GM12878 (cell line): ENCODE data around the gene REV3L. TPM values are rescaled to one million over a fixed set of nuclear protein-coding genes. Genes with fewer than 3 reads are reported as not detected.

ENCODE experiments used
- ASH2L ChIP-seq: fragments of 300-600, 200-600 bp; sonication (generic); IDR thresholded peaks from 2 replicates; pipeline ENCODE4 v1.6.1; 2017; ENCODE audit warnings: low read depth, mild to moderate bottlenecking, borderline replicate concordance
- BACH1 ChIP-seq: fragments of 450-650 bp; IDR thresholded peaks from 2 replicates; pipeline ENCODE4 v1.6.1; 2017; ENCODE audit warnings: mild to moderate bottlenecking, borderline replicate concordance
- BCL11A ChIP-seq: IDR thresholded peaks from 2 replicates; pipeline ENCODE4 v1.6.1; 2011; ENCODE audit warnings: low read depth, low read length
- BHLHE40 ChIP-seq, 2 experiments: fragments of 450-650 bp in 1 of 2; IDR thresholded peaks; 2 replicates each; pipeline ENCODE4 v1.6.1; 2011 to 2017; ENCODE audit warnings: low read depth in 2 of 2, borderline replicate concordance in 1 of 2, improper control_type of control experiment in 1 of 2, low read length in 1 of 2, mild to moderate bottlenecking in 1 of 2
- BMI1 ChIP-seq: fragments of 450-650 bp; IDR thresholded peaks from 2 replicates; pipeline ENCODE4 v1.6.1; 2016; ENCODE audit warnings: mild to moderate bottlenecking, moderate library complexity, borderline replicate concordance
- DPF2 ChIP-seq: fragments of 450-650 bp; IDR thresholded peaks from 2 replicates; pipeline ENCODE4 v1.6.1; 2017; ENCODE audit warnings: mild to moderate bottlenecking
- EZH2 ChIP-seq: IDR thresholded peaks from 2 replicates; pipeline ENCODE4 v1.6.1; 2012; ENCODE audit warnings: low read depth, mild to moderate bottlenecking, control low read depth, inconsistent platforms, low read length, borderline replicate concordance; ENCODE audit not compliant: control insufficient read depth
- KAT2A ChIP-seq: conservative IDR thresholded peaks from 2 replicates; pipeline ENCODE4 v1.6.1; 2011; ENCODE audit warnings: low read depth, low read length; ENCODE audit not compliant: control insufficient read depth
- NBN ChIP-seq: fragments of 450-650 bp; IDR thresholded peaks from 2 replicates; pipeline ENCODE4 v1.6.1; 2016
- NR2C2 ChIP-seq: IDR thresholded peaks from 2 replicates; pipeline ENCODE4 v1.6.1; 2011; ENCODE audit warnings: borderline replicate concordance, low read depth; ENCODE audit not compliant: control insufficient read depth, insufficient read length
- PML ChIP-seq: IDR thresholded peaks from 2 replicates; pipeline ENCODE4 v1.6.1; 2012; ENCODE audit warnings: low read length, inconsistent platforms
- POLR2AphosphoS2 ChIP-seq: IDR thresholded peaks from 2 replicates; pipeline ENCODE4 v1.6.1; 2011; ENCODE audit warnings: low read depth, mild to moderate bottlenecking, low read length, improper control_type of control experiment, moderate library complexity
- POLR2AphosphoS5 ChIP-seq: IDR thresholded peaks from 2 replicates; pipeline ENCODE4 v1.6.1; 2011; ENCODE audit warnings: mild to moderate bottlenecking, low read length, inconsistent platforms
- RB1 ChIP-seq: fragments of 450-650 bp; formaldehyde crosslinking; IDR thresholded peaks from 2 replicates; pipeline ENCODE4 v1.6.1; 2017; ENCODE audit warnings: mild to moderate bottlenecking, borderline replicate concordance
- SMAD5 ChIP-seq: IDR thresholded peaks from 2 replicates; pipeline ENCODE4 v1.6.1; 2016; ENCODE audit warnings: antibody characterized with exemption, low read depth
- polyA plus RNA-seq, 11 experiments: library from polyadenylated mRNA; depleted of rRNA in 4 of 11; unstranded in 6 of 11; stranded (reverse) in 5 of 11; fragments of >200 nt; fragmentation: Nextera tagmentation in 4 of 11; fragmentation: Illumina TruSeq in 1 of 11; extraction: Ambion mirVana in 4 of 11; extraction: Trizol in 1 of 11; gene quantifications; 1 replicate in 1 of 11; 2 replicates in 10 of 11; pipeline versions ENCODE4 v1.2.1 to v1.2.3, GENCODE V29; 2011 to 2016; ENCODE audit warnings: inconsistent platforms in 2 of 11, missing spikeins in 2 of 11, low read depth in 1 of 11
- total RNA-seq, 4 experiments: library from RNA; depleted of rRNA in 3 of 4; stranded (reverse); fragments of >200 nt in 3 of 4; fragmentation: Illumina TruSeq in 1 of 4; extraction: Trizol in 1 of 4; gene quantifications; 2 replicates each; pipeline versions ENCODE4 v1.2.1 to v1.2.3, GENCODE V29; 2013 to 2021
- TF ChIP-seq, protein P1 (sequence below): fragments of 450-650 bp; formaldehyde crosslinking; IDR thresholded peaks from 2 replicates; pipeline ENCODE4 v1.4.0; 2022; ENCODE audit warnings: mild to moderate bottlenecking, moderate library complexity
- TF ChIP-seq, protein P2 (sequence below): IDR thresholded peaks from 2 replicates; pipeline ENCODE4 v1.6.1; 2011; ENCODE audit warnings: low read depth, mild to moderate bottlenecking, low read length, moderate library complexity, borderline replicate concordance; ENCODE audit errors: extremely low read depth
- TF ChIP-seq, protein P3 (sequence below): IDR thresholded peaks from 2 replicates; pipeline ENCODE4 v1.6.1; 2011; ENCODE audit warnings: mild to moderate bottlenecking, low read depth, low read length, moderate library complexity; ENCODE audit not compliant: insufficient replicate concordance
- TF ChIP-seq, protein P4 (sequence below): fragments of 150-350 bp; IDR thresholded peaks from 2 replicates; pipeline ENCODE4 v1.6.1; 2016; ENCODE audit warnings: low read depth, low read length
- TF ChIP-seq, protein P5 (sequence below): IDR thresholded peaks from 2 replicates; pipeline ENCODE4 v1.6.1; 2012; ENCODE audit warnings: low read length, inconsistent platforms
- TF ChIP-seq, protein P6 (sequence below): IDR thresholded peaks from 2 replicates; pipeline ENCODE4 v1.6.1; 2012; ENCODE audit warnings: low read depth, low read length, improper control_type of control experiment

Gene REV3L
- total and polyA plus RNA-seq, 10 of the 15 experiments (the other 5 are each of a cell fraction or from before 2014, with no cell fraction given): 7.6 to 33.6 (median 21.5) TPM

DNA sequence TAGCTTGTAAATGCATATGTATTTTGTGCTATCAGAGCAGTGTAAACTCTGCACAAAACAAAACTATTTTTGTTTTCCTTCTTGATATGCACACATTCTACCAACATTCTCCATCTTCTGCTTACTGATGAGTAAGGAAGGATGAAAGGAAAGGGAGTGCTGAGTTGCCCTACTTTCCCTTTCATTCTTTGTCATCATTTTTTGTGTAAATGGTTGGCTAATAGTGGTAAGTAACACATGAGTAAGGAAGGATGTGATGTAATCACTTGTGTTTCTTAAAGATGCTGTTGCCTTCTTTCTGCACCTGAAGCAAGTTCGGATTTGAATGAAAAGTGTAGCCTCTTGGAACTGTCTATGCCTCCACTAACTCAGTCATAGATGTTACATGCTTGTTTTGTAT lies 4.6 kb upstream of the REV3L start (continued):
- TF ChIP-seq, protein P1, sequence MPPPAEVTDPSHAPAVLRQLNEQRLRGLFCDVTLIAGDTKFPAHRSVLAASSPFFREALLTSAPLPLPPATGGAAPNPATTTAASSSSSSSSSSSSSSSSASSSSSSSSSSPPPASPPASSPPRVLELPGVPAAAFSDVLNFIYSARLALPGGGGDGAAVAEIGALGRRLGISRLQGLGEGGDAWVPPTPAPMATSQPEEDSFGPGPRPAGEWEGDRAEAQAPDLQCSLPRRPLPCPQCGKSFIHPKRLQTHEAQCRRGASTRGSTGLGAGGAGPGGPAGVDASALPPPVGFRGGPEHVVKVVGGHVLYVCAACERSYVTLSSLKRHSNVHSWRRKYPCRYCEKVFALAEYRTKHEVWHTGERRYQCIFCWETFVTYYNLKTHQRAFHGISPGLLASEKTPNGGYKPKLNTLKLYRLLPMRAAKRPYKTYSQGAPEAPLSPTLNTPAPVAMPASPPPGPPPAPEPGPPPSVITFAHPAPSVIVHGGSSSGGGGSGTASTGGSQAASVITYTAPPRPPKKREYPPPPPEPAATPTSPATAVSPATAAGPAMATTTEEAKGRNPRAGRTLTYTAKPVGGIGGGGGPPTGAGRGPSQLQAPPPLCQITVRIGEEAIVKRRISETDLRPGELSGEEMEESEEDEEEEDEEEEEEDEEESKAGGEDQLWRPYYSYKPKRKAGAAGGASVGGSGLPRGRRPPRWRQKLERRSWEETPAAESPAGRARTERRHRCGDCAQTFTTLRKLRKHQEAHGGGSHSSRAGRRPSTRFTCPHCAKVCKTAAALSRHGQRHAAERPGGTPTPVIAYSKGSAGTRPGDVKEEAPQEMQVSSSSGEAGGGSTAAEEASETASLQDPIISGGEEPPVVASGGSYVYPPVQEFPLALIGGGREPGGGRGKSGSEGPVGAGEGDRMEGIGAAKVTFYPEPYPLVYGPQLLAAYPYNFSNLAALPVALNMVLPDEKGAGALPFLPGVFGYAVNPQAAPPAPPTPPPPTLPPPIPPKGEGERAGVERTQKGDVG: no peak
- TF ChIP-seq, protein P2, sequence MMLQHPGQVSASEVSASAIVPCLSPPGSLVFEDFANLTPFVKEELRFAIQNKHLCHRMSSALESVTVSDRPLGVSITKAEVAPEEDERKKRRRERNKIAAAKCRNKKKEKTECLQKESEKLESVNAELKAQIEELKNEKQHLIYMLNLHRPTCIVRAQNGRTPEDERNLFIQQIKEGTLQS: no peak
- TF ChIP-seq SMAD5 (no peak), BMI1 (no peak), NR2C2 (no peak), BCL11A (0 out of 2 replicates have a peak, but pooled peaks have one; percentile 37), DPF2 (peak; percentile 67), EZH2 (no peak), ASH2L (no peak), POLR2AphosphoS2 (no peak), KAT2A (no peak), PML (no peak), RB1 (no peak), BHLHE40 (IDR thresholded peaks at IDR 0.05; ENCODE audit: borderline replicate concordance in 1 of 2, low read depth in 2 of 2, low read length in 1 of 2) (peak in 1 of 2 experiments; percentile 52; a peak in 1 of 4 replicates), BACH1 (peak; percentile 28; the same call in 1 of the 2 replicates), NBN (peak; percentile 30; the same call in 1 of the 2 replicates), POLR2AphosphoS5 (no peak)
- TF ChIP-seq, protein P3, sequence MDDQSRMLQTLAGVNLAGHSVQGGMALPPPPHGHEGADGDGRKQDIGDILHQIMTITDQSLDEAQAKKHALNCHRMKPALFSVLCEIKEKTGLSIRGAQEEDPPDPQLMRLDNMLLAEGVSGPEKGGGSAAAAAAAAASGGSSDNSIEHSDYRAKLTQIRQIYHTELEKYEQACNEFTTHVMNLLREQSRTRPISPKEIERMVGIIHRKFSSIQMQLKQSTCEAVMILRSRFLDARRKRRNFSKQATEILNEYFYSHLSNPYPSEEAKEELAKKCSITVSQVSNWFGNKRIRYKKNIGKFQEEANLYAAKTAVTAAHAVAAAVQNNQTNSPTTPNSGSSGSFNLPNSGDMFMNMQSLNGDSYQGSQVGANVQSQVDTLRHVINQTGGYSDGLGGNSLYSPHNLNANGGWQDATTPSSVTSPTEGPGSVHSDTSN: no peak
- TF ChIP-seq, protein P4, sequence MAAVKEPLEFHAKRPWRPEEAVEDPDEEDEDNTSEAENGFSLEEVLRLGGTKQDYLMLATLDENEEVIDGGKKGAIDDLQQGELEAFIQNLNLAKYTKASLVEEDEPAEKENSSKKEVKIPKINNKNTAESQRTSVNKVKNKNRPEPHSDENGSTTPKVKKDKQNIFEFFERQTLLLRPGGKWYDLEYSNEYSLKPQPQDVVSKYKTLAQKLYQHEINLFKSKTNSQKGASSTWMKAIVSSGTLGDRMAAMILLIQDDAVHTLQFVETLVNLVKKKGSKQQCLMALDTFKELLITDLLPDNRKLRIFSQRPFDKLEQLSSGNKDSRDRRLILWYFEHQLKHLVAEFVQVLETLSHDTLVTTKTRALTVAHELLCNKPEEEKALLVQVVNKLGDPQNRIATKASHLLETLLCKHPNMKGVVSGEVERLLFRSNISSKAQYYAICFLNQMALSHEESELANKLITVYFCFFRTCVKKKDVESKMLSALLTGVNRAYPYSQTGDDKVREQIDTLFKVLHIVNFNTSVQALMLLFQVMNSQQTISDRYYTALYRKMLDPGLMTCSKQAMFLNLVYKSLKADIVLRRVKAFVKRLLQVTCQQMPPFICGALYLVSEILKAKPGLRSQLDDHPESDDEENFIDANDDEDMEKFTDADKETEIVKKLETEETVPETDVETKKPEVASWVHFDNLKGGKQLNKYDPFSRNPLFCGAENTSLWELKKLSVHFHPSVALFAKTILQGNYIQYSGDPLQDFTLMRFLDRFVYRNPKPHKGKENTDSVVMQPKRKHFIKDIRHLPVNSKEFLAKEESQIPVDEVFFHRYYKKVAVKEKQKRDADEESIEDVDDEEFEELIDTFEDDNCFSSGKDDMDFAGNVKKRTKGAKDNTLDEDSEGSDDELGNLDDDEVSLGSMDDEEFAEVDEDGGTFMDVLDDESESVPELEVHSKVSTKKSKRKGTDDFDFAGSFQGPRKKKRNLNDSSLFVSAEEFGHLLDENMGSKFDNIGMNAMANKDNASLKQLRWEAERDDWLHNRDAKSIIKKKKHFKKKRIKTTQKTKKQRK: no peak
- TF ChIP-seq, protein P5, sequence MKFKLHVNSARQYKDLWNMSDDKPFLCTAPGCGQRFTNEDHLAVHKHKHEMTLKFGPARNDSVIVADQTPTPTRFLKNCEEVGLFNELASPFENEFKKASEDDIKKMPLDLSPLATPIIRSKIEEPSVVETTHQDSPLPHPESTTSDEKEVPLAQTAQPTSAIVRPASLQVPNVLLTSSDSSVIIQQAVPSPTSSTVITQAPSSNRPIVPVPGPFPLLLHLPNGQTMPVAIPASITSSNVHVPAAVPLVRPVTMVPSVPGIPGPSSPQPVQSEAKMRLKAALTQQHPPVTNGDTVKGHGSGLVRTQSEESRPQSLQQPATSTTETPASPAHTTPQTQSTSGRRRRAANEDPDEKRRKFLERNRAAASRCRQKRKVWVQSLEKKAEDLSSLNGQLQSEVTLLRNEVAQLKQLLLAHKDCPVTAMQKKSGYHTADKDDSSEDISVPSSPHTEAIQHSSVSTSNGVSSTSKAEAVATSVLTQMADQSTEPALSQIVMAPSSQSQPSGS: peak; percentile 97
- TF ChIP-seq, protein P6, sequence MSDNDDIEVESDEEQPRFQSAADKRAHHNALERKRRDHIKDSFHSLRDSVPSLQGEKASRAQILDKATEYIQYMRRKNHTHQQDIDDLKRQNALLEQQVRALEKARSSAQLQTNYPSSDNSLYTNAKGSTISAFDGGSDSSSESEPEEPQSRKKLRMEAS: no peak
